Lung (tissue), 12 donors: Measurements from ENCODE around the gene RPS6KA2. TPM values are rescaled to one million over a fixed set of nuclear protein-coding genes. Genes with fewer than 3 reads are reported as not detected.

Source experiments
- ATAC-seq: fragments of 200-7000 bp; cut with Tn5 transposase; one replicate; pipeline ENCODE4 v1.9.1; 2020; ENCODE audit warnings: moderate number of reproducible peaks; ENCODE audit not compliant: insufficient read depth, low FRiP score
- DNase-seq, 3 donors: peaks; one replicate each; pipeline ENCODE4 v3.0.0-alpha.2; 2013 to 2017
- H3K27ac ChIP-seq, 2 donors: one replicate each; pipeline ENCODE4 v1.5.1; 2013; ENCODE audit warnings: mild to moderate bottlenecking in 2 of 2, moderate library complexity in 2 of 2, control low read depth in 1 of 2, inconsistent platforms in 1 of 2, low read depth in 1 of 2, low read length in 1 of 2
- H3K27me3 ChIP-seq, 3 donors: one replicate each; pipeline ENCODE4 v1.5.1; 2013; ENCODE audit warnings: low read length in 2 of 3; ENCODE audit not compliant: control insufficient read depth in 3 of 3, insufficient read depth in 3 of 3
- H3K36me3 ChIP-seq, 4 donors: one replicate each; pipeline ENCODE4 v1.5.1; 2013; ENCODE audit warnings: low read length in 4 of 4, mild to moderate bottlenecking in 1 of 4, moderate library complexity in 1 of 4; ENCODE audit not compliant: control insufficient read depth in 4 of 4, insufficient read depth in 4 of 4
- H3K4me1 ChIP-seq, 5 donors: one replicate each; pipeline ENCODE4 v1.5.1; 2013; ENCODE audit warnings: low read length in 5 of 5, mild to moderate bottlenecking in 2 of 5, moderate library complexity in 1 of 5; ENCODE audit not compliant: control insufficient read depth in 5 of 5, insufficient read depth in 5 of 5
- H3K4me3 ChIP-seq: one replicate; pipeline ENCODE4 v1.5.1; 2013; ENCODE audit warnings: mild to moderate bottlenecking, control low read depth, moderate library complexity
- H3K9ac ChIP-seq, 2 donors: one replicate each; pipeline ENCODE4 v1.5.1; 2013; ENCODE audit warnings: low read length in 2 of 2, control low read depth in 1 of 2; ENCODE audit not compliant: insufficient read depth in 1 of 2
- H3K9me3 ChIP-seq, 4 donors: one replicate each; pipeline ENCODE4 v1.5.1; 2013; ENCODE audit warnings: low read length in 3 of 4, mild to moderate bottlenecking in 1 of 4, moderate library complexity in 1 of 4; ENCODE audit not compliant: control insufficient read depth in 4 of 4, insufficient read depth in 3 of 4
- CTCF ChIP-seq: IDR thresholded peaks from 2 replicates; pipeline ENCODE4 v1.5.1; 2012; ENCODE audit warnings: mild to moderate bottlenecking; ENCODE audit errors: control extremely low read depth, extremely low read depth
- WGBS, 2 donors: extraction: QIAGEN DNeasy Blood & Tissue Kit; methylation state at CpG; one replicate each; pipeline ENCODE4 v1.1.7; 2013; 5-methylcytosine and 5-hydroxymethylcytosine counted together
- polyA plus RNA-seq, 2 donors: library from polyadenylated mRNA; stranded (reverse); fragments of 200-250 nt; gene quantifications; one replicate each; pipeline ENCODE4 v1.2.1, GENCODE V29; 2013
- total RNA-seq, 2 donors: library from RNA; depleted of rRNA in 1 of 2; stranded (reverse); fragments of >200 nt in 1 of 2; gene quantifications; one replicate each; pipeline ENCODE4 v1.2.1, GENCODE V29; 2014 to 2021
- donor health status: control.
- donor health status: control.
- donor health status: Bipolar disorder and iron deficiency.
- donor health status: healthy.
- donor health status: DM: yes; HTN: yes; CAD: no.

The RPS6KA2 gene
- total and polyA plus RNA-seq, 4 donors, result 61.9 to 185 (median 105) TPM

GRCh38 chr6:166610069-166610468, 17.0 kb downstream of the RPS6KA2 start:
- Histone ChIP-seq H3K27me3 (no peaks in the 10 kb centered on the region), H3K9me3 (no peaks in the 10 kb centered on the region), H3K36me3 (peaks cover 0 to 11% (median 0%) of the 10 kb centered on the region in 4 donors), H3K4me3 (no peak overlapping the region), H3K4me1 (peaks cover 0 to 22% (median 8%) of the 10 kb centered on the region in 5 donors), H3K9ac (no peak overlapping the region), H3K27ac (no peak overlapping the region)
- TF ChIP-seq CTCF, result no peak
- DNase-seq (no peak), ATAC-seq (no peak)
- WGBS, 2 donors, result 90 to 91% methylated on average over 9 of the region's 9 CpGs

DNA sequence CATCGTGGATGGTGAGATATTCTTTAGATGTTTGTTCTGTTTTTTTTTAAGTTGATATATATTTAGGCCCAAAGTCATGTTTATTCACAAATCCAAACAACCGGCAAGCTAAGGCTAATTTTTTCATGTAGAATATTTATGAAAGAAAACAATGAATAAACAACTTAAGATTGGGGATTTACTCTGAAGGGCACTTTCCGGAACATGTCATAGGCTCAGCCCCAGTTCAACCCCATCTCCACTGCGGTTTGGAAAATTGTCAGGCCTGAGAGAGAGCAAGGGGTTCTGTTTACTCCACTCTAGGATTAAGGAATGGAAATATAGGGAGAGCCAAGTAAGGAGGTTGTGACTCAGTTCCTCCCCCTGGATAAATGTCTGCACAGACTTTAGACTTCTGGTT, 18.3 kb downstream of the RPS6KA2 start:
- Histone ChIP-seq H3K27ac (no peak overlapping the region), H3K4me3 (no peak overlapping the region), H3K36me3 (peaks cover 0 to 11% (median 0%) of the 10 kb centered on the region in 4 donors), H3K9me3 (no peaks in the 10 kb centered on the region), H3K27me3 (no peaks in the 10 kb centered on the region), H3K9ac (no peak overlapping the region), H3K4me1 (peaks cover 0 to 16% (median 5%) of the 10 kb centered on the region in 5 donors)
- no peak for ATAC-seq
- 72 to 77% methylated on average over 4 of the region's 4 CpGs for whole genome bisulfite sequencing, 2 donors
- peak; percentile 40 to 75 (median 73) for DNase-seq
- no peak for TF ChIP-seq CTCF

DNA sequence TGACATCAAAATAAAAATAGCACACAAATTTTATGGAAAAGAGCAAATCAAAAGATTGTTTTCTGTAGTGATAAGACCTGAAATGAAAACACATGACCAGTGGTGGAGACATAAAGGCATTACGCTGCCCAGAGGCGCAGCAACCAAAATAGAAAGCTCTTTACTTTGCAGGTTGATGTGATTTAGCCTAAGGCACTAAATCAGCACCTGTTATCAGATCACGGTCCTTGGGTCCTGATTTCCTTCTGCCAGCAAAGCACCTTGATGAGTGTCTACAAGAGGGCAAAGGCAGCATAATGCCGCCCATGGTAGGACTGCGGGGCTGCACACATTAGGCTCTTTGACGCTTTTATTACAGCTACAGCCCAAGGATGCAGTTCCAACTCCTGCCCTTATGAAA, 21.3 kb downstream of the RPS6KA2 start:
- H3K4me1 ChIP-seq, result peaks cover 0 to 13% (median 0%) of the 10 kb centered on the region in 5 donors
- WGBS, 2 donors, result 94 to 99% methylated on average over 6 of the region's 6 CpGs
- DNase-seq, result no peak
- no peaks in the 10 kb centered on the region for H3K9me3 ChIP-seq
- no peak overlapping the region for H3K27ac ChIP-seq
- H3K4me3 ChIP-seq, result no peak overlapping the region
- TF ChIP-seq CTCF, result no peak
- H3K27me3 ChIP-seq, result no peaks in the 10 kb centered on the region
- no peak for ATAC-seq
- H3K36me3 ChIP-seq, result peaks cover 0 to 5% (median 0%) of the 10 kb centered on the region in 4 donors
- no peak overlapping the region for H3K9ac ChIP-seq

DNA sequence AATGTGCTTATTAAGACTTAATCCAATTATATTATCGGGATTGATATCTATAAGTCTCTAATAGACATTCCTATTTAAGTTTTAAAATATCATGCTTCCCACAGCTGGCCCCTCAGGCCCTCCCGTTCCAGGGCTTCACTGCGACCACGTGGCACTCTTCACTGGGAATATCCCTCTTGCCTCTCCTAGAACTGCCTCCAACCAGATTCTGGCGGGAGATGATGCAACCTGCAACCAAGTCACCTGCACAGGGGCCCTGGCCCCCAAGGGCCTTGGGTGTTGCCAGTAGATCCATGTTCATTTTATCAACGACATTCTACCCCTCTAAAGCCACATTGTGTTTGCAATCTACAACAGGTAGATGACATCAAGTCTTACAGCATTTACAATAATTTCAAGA, 22.1 kb downstream of the RPS6KA2 start:
- Histone ChIP-seq H3K36me3 (peaks cover 0 to 3% (median 0%) of the 10 kb centered on the region in 4 donors), H3K27ac (no peak overlapping the region), H3K4me1 (peaks cover 0 to 14% (median 0%) of the 10 kb centered on the region in 5 donors), H3K9ac (no peak overlapping the region), H3K27me3 (no peaks in the 10 kb centered on the region), H3K9me3 (no peaks in the 10 kb centered on the region), H3K4me3 (no peak overlapping the region)
- ATAC-seq (no peak), DNase-seq (no peak)
- TF ChIP-seq CTCF, result no peak
- WGBS, 2 donors, result 91 to 97% methylated on average over 6 of the region's 6 CpGs
